Right atrium auricular region (tissue), 2 donors: Measurements from ENCODE around the gene NUP153. TPM values are rescaled to one million over a fixed set of nuclear protein-coding genes. Genes with fewer than 3 reads are reported as not detected.

Source experiments
- DNase-seq: peaks from one replicate; pipeline ENCODE4 v3.0.0-alpha.2; 2019; ENCODE audit warnings: low spot score
- H3K27ac ChIP-seq, 2 donors: fragments of 200-600 bp; sonication (generic); 1 replicate in 1 of 2; 2 replicates in 1 of 2; pipeline ENCODE4 v1.5.1; 2016 to 2019
- H3K27me3 ChIP-seq, 2 donors: fragments of 200-600 bp; sonication (generic); one replicate each; pipeline versions ENCODE4 v1.5.1 to v1.6.0; 2017 to 2019
- H3K36me3 ChIP-seq: fragments of 200-600 bp; sonication (generic); one replicate; pipeline ENCODE4 v1.5.1; 2016
- H3K4me1 ChIP-seq, 2 donors: fragments of 200-600 bp; sonication (generic); one replicate each; pipeline versions ENCODE4 v1.5.1 to v1.6.0; 2017 to 2019
- H3K4me3 ChIP-seq, 2 donors: fragments of 200-600 bp; sonication (generic); 1 replicate in 1 of 2; 2 replicates in 1 of 2; pipeline ENCODE4 v1.5.1; 2017 to 2019; ENCODE audit warnings: mild to moderate bottlenecking in 1 of 2, moderate library complexity in 1 of 2
- H3K9me3 ChIP-seq, 2 donors: fragments of 200-600 bp; sonication (generic); one replicate each; pipeline ENCODE4 v1.5.1; 2019
- CTCF ChIP-seq, 2 donors: fragments of 200-600 bp; sonication (generic); IDR thresholded peaks; one replicate each; pipeline ENCODE4 v1.5.1; 2019; ENCODE audit warnings: antibody characterized with exemption in 2 of 2
- total RNA-seq, 2 donors: library from RNA; depleted of rRNA; stranded (reverse); fragments of >200 nt; gene quantifications; one replicate each; pipeline ENCODE4 v1.1.0, GENCODE V29; 2016

The NUP153 gene
- total RNA-seq, 2 donors from 2014 or later = 23.1 to 28.5 TPM

- no peak overlapping the region for H3K4me3 ChIP-seq
Observed at GRCh38 chr6:17728551-17729222, 22.0 kb upstream of the NUP153 start.

GRCh38 chr6:17725083-17725482 lies 18.4 kb upstream of the NUP153 start:
- no peak for TF ChIP-seq CTCF (IDR thresholded peaks at IDR 0.05)
- H3K4me3 ChIP-seq = no peak overlapping the region
- no peaks in the 10 kb centered on the region for H3K9me3 ChIP-seq
- peak; percentile 54 for DNase-seq
- peaks cover 0 to 10% of the 10 kb centered on the region in 2 donors for H3K4me1 ChIP-seq
- H3K27me3 ChIP-seq = no peaks in the 10 kb centered on the region
- H3K36me3 ChIP-seq = no peaks in the 10 kb centered on the region
- H3K27ac ChIP-seq = no peak overlapping the region

More at GRCh38 chr6:17728551-17729222, 22.0 kb upstream of the NUP153 start:
- Histone ChIP-seq H3K4me1 (peaks cover 0 to 10% of the 10 kb centered on the region in 2 donors), H3K27ac (no peak overlapping the region), H3K9me3 (no peaks in the 10 kb centered on the region), H3K27me3 (no peaks in the 10 kb centered on the region), H3K36me3 (no peaks in the 10 kb centered on the region)
- no peak for DNase-seq
- TF ChIP-seq CTCF (IDR thresholded peaks at IDR 0.05) = no peak

GRCh38 chr6:17724341-17724740 lies 17.6 kb upstream of the NUP153 start:
- Histone ChIP-seq H3K9me3 (no peaks in the 10 kb centered on the region), H3K27ac (no peak overlapping the region), H3K4me1 (peaks cover 0 to 10% of the 10 kb centered on the region in 2 donors), H3K36me3 (no peaks in the 10 kb centered on the region), H3K4me3 (no peak overlapping the region), H3K27me3 (no peaks in the 10 kb centered on the region)
- no peak for DNase-seq
- TF ChIP-seq CTCF (IDR thresholded peaks at IDR 0.05) = no peak

- no peak overlapping the region for H3K27ac ChIP-seq
- no peaks in the 10 kb centered on the region for H3K36me3 ChIP-seq
- no peak for DNase-seq
- H3K27me3 ChIP-seq = no peaks in the 10 kb centered on the region
- peaks cover 0 to 10% of the 10 kb centered on the region in 2 donors for H3K4me1 ChIP-seq
- no peaks in the 10 kb centered on the region for H3K9me3 ChIP-seq
- TF ChIP-seq CTCF (IDR thresholded peaks at IDR 0.05) = no peak
- no peak overlapping the region for H3K4me3 ChIP-seq
Observed at GRCh38 chr6:17721671-17722070, 14.9 kb upstream of the NUP153 start.

GRCh38 chr6:17719323-17720041 lies 12.8 kb upstream of the NUP153 start:
- Histone ChIP-seq H3K4me3 (no peak overlapping the region), H3K27ac (no peak overlapping the region), H3K27me3 (no peaks in the 10 kb centered on the region), H3K9me3 (no peaks in the 10 kb centered on the region), H3K4me1 (no peaks in the 10 kb centered on the region), H3K36me3 (no peaks in the 10 kb centered on the region)
- TF ChIP-seq CTCF (IDR thresholded peaks at IDR 0.05) = no peak
- DNase-seq = no peak
